Gastrocnemius medialis (tissue), 4 donors: ENCODE results near the gene HBD. TPM values are rescaled to one million over a fixed set of nuclear protein-coding genes. Genes with fewer than 3 reads are reported as not detected.
"Not testable (repeated sequence)": the region's sequence is repeated elsewhere in the genome, so short reads cannot be mapped to it uniquely, and the experiment has no call there.

Experiments
- ATAC-seq, 2 donors: fragments of 150-250 bp; one replicate each; pipeline ENCODE4 v1.9.1; 2016
- DNase-seq, 2 donors: peaks; one replicate each; pipeline ENCODE4 v3.0.0-alpha.2; 2019
- H3K27ac ChIP-seq, 4 donors: fragments of 200-600 bp; sonication (generic); 1 replicate in 1 of 4; 2 replicates in 3 of 4; pipeline ENCODE4 v1.5.1; 2016 to 2018; ENCODE audit warnings: mild to moderate bottlenecking in 2 of 4, moderate library complexity in 1 of 4
- H3K27me3 ChIP-seq, 3 donors: fragments of 200-600 bp; sonication (generic) in 2 of 3; 1 replicate in 1 of 3; 2 replicates in 2 of 3; pipeline versions ENCODE4 v1.5.1 to v1.6.0; 2016 to 2019; ENCODE audit warnings: mild to moderate bottlenecking in 1 of 3, moderate library complexity in 1 of 3
- H3K36me3 ChIP-seq, 2 donors: fragments of 200-600 bp; sonication (generic) in 1 of 2; one replicate each; pipeline ENCODE4 v1.5.1; 2017 to 2018
- H3K4me1 ChIP-seq, 2 donors: fragments of 200-600 bp; sonication (generic) in 1 of 2; one replicate each; pipeline ENCODE4 v1.5.1; 2016 to 2017; ENCODE audit warnings: mild to moderate bottlenecking in 2 of 2
- H3K4me3 ChIP-seq, 4 donors: fragments of 200-600 bp; sonication (generic) in 3 of 4; 1 replicate in 1 of 4; 2 replicates in 3 of 4; pipeline ENCODE4 v1.5.1; 2016 to 2019; ENCODE audit warnings: mild to moderate bottlenecking in 2 of 4
- H3K9me3 ChIP-seq, 3 donors: fragments of 200-600 bp; sonication (generic) in 2 of 3; 1 replicate in 1 of 3; 2 replicates in 2 of 3; pipeline ENCODE4 v1.5.1; 2016 to 2019
- POLR2A ChIP-seq, 2 donors: fragments of 450-650 bp; IDR thresholded peaks; one replicate each; pipeline ENCODE4 v1.6.1; 2017; ENCODE audit warnings: antibody characterized with exemption in 2 of 2, mild to moderate bottlenecking in 2 of 2, moderate library complexity in 2 of 2
- in situ Hi-C, 4 donors: fragments of 200-750 bp; cut with MboI; loops; one replicate each; pipeline versions ENCODE4 v1.15.0 to v1.8.0; 2017; ENCODE audit warnings: low sequenced_read_pairs in 4 of 4
- intact Hi-C: fragments of 100-400 bp; cut with DNase I; formaldehyde crosslinking; loops from one replicate; pipeline ENCODE4 v1.15.1; 2023; ENCODE audit warnings: low total_unique reads
- total RNA-seq, 4 donors: library from RNA; depleted of rRNA; stranded (reverse); fragments of >200 nt; gene quantifications; one replicate each; pipeline versions ENCODE4 v1.1.0 to v1.2.3, GENCODE V29; 2016
- TF ChIP-seq, protein P1 (sequence below), 5 experiments: fragments of 450-650 bp in 3 of 5; fragments of 200-600 bp in 2 of 5; sonication (generic) in 2 of 5; IDR thresholded peaks in 4 of 5; conservative IDR thresholded peaks in 1 of 5; 1 replicate in 4 of 5; 2 replicates in 1 of 5; pipeline ENCODE4 v1.5.1; 2016 to 2019; ENCODE audit warnings: antibody characterized with exemption in 5 of 5, mild to moderate bottlenecking in 3 of 5, moderate library complexity in 3 of 5

The HBD gene
- total RNA-seq, 4 donors from 2014 or later = not detected

DNA sequence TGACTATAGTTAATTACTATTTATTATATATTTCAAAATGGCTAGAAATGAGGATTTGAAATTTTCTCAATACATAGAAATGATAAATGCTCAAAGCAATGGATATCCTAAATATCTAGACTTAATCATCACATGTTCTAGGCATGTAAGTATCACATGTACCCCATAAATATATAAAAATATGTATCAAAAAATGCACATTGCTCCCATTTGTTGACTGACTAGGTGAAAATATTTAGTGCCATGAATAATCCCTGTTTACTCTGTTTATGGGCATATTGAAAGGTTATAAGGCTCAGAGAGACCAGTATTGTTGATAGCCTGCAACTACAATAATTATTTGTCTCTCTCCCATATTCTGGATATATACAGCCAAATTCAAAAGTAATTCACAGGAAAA lies 32.3 kb upstream of the HBD start:
- Histone ChIP-seq H3K27me3 (no peaks in the 10 kb centered on the region), H3K27ac (no peak overlapping the region), H3K4me3 (no peak overlapping the region), H3K36me3 (no peaks in the 10 kb centered on the region), H3K4me1 (no peaks in the 10 kb centered on the region), H3K9me3 (no peaks in the 10 kb centered on the region)
- intact Hi-C loops = no loop called here
- no peak for ATAC-seq
- no peak for DNase-seq
- in situ Hi-C loops = no loop called here
- TF ChIP-seq, protein P1, sequence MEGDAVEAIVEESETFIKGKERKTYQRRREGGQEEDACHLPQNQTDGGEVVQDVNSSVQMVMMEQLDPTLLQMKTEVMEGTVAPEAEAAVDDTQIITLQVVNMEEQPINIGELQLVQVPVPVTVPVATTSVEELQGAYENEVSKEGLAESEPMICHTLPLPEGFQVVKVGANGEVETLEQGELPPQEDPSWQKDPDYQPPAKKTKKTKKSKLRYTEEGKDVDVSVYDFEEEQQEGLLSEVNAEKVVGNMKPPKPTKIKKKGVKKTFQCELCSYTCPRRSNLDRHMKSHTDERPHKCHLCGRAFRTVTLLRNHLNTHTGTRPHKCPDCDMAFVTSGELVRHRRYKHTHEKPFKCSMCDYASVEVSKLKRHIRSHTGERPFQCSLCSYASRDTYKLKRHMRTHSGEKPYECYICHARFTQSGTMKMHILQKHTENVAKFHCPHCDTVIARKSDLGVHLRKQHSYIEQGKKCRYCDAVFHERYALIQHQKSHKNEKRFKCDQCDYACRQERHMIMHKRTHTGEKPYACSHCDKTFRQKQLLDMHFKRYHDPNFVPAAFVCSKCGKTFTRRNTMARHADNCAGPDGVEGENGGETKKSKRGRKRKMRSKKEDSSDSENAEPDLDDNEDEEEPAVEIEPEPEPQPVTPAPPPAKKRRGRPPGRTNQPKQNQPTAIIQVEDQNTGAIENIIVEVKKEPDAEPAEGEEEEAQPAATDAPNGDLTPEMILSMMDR (IDR thresholded peaks at IDR 0.05 in 4 of 5, conservative IDR thresholded peaks at IDR 0.05 in 1 of 5) = no peak
- TF ChIP-seq POLR2A (IDR thresholded peaks at IDR 0.05) = no peak

- ATAC-seq = no peak
- in situ Hi-C loops (no loop called here), intact Hi-C loops (no loop called here)
- Histone ChIP-seq H3K36me3 (no peaks in the 10 kb centered on the region), H3K9me3 (no peaks in the 10 kb centered on the region), H3K4me3 (no peak overlapping the region), H3K4me1 (no peaks in the 10 kb centered on the region), H3K27ac (no peak overlapping the region), H3K27me3 (no peaks in the 10 kb centered on the region)
- TF ChIP-seq, protein P1 (IDR thresholded peaks at IDR 0.05 in 4 of 5, conservative IDR thresholded peaks at IDR 0.05 in 1 of 5) = no peak
- TF ChIP-seq POLR2A (IDR thresholded peaks at IDR 0.05) = no peak
- DNase-seq = no peak
Measured at GRCh38 chr11:5265832-5266231, 31.5 kb upstream of the HBD start.

DNA sequence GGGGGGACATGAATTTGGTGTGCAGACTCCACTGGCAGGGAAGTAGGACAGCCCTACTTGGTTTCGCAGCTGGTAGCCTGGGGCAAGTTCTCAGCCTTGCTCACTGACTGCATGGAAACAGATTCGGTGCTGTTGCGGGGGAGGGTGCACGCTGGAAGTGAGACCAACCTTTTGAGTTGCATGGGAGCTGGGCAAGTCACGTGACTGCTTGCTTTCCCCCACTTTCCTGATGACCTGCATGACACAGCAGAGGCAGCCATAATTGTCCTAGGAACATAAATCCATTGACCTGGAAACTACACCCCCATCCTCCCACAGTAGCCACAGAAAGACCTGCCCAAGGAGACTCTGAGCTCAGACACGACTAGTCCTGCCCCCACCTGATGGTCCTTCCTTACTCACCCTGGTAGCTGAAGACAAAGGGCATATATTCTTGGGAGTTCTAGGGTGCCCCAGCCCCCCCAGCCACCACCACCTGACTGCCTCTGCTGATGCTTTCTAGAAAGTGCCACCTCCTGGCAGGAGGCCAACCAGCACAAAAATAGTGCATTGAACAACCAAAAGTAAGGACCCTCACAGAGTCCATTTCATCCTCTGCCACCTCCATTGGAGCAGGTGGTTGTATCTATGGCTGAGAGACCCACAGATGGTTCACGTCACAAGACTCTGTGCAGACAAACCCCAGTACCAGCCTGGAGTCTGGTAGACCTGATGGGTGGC lies 24.4 kb upstream of the HBD start:
- intact Hi-C loops = no loop called here
- no peaks in the 10 kb centered on the region for H3K9me3 ChIP-seq
- no peaks in the 10 kb centered on the region for H3K4me1 ChIP-seq
- no peaks in the 10 kb centered on the region for H3K27me3 ChIP-seq
- H3K27ac ChIP-seq = no peak overlapping the region
- no peaks in the 10 kb centered on the region for H3K36me3 ChIP-seq
- no peak overlapping the region for H3K4me3 ChIP-seq
- DNase-seq (no peak), ATAC-seq (no peak)
- in situ Hi-C loops = no loop called here
- no peak for TF ChIP-seq POLR2A (IDR thresholded peaks at IDR 0.05)
- TF ChIP-seq, protein P1 (IDR thresholded peaks at IDR 0.05 in 4 of 5, conservative IDR thresholded peaks at IDR 0.05 in 1 of 5) = no peak

DNA sequence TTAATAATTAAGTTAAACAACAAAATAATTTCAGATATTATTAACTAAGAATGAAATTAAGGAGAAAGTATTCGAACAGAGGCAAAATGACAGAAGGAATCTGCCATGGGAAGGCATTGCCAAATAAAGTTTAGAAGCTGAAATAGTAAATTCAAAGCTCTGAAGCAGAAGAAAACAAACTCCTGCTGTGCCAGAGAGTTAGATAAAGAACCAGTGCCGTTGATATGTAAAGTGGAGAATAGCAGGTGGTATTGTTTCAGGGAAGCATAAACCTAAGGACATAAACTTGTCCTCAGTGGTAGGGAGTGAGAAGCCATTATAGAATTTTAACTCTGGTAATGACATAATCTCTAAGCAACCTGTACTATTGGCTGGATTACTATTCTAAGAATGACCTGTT lies 23.0 kb upstream of the HBD start:
- Histone ChIP-seq H3K36me3 (no peaks in the 10 kb centered on the region), H3K4me1 (no peaks in the 10 kb centered on the region), H3K4me3 (no peak overlapping the region), H3K27me3 (no peaks in the 10 kb centered on the region), H3K27ac (no peak overlapping the region), H3K9me3 (no peaks in the 10 kb centered on the region)
- in situ Hi-C loops = no loop called here
- TF ChIP-seq, protein P1 (IDR thresholded peaks at IDR 0.05 in 4 of 5, conservative IDR thresholded peaks at IDR 0.05 in 1 of 5) = no peak
- no peak for TF ChIP-seq POLR2A (IDR thresholded peaks at IDR 0.05)
- intact Hi-C loops = no loop called here
- no peak for DNase-seq
- ATAC-seq = no peak

DNA sequence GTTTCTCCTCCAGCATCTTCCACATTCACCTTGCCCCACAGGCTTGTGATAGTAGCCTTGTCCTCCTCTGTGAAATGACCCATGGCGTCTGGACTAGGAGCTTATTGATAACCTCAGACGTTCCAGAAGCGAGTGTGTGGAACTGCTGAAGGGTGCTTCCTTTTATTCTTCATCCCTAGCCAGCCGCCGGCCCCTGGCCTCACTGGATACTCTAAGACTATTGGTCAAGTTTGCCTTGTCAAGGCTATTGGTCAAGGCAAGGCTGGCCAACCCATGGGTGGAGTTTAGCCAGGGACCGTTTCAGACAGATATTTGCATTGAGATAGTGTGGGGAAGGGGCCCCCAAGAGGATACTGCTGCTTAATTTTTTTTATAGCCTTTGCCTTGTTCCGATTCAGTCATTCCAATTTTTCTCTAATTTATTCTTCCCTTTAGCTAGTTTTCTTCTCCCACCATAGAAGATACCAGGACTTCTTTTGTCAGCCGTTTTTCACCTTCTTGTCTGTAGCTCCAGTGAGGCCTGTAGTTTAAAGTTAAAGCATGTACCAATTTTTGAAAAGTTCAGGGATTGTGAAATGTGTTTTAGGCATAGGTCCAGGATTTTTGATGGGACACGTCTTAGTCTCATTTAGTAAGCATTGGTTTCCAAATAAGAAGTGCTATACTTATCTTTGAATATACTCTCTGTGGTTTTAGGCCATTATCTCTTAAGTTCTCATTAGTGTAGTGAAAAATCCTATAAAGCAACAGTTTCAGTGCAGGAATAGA lies 20.5 kb upstream of the HBD start, which contains the start of gene HBG2:
Gene HBG2, minus strand, starts transcription at position 136 of the 768 bp plus-strand sequence. Its CDS starts 53 bp downstream, at position 83.
- intact Hi-C loops, in situ Hi-C loops, H3K27me3 ChIP-seq, H3K4me1 ChIP-seq, ATAC-seq, H3K36me3 ChIP-seq, H3K9me3 ChIP-seq, H3K4me3 ChIP-seq, DNase-seq, H3K27ac ChIP-seq: not testable (repeated sequence)

- H3K4me3 ChIP-seq, in situ Hi-C loops, DNase-seq, H3K36me3 ChIP-seq, H3K4me1 ChIP-seq, H3K27me3 ChIP-seq, H3K9me3 ChIP-seq, ATAC-seq, intact Hi-C loops, H3K27ac ChIP-seq: not testable (repeated sequence)
Measured at GRCh38 chr11:5254023-5254422, 19.7 kb upstream of the HBD start.

DNA sequence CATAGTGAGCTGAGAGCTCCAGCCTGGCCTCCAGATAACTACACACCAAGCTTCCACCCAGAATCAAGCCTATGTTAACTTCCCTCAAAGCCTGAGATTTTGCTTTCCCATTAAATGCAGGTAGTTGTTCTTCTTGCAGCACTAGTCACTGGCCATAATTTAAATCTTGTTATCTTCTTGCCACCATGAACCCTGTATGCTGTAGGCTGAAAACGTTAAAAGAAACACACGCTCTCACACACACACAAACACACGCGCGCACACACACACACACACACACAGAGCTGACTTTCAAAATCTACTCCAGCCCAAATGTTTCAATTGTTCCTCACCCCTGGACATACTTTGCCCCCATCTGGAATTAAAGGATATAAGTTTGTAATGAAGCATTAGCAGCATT lies 19.2 kb upstream of the HBD start:
- H3K4me1 ChIP-seq, intact Hi-C loops, H3K36me3 ChIP-seq, DNase-seq, H3K27me3 ChIP-seq, H3K4me3 ChIP-seq, ATAC-seq, H3K27ac ChIP-seq, H3K9me3 ChIP-seq, in situ Hi-C loops: not testable (repeated sequence)
